Stomach smooth muscle (tissue), 2 donors: ENCODE measurements around the gene EEF2KMT.

Experiments
- H3K27ac ChIP-seq: one replicate; pipeline ENCODE4 v1.7.0; 2013; ENCODE audit warnings: mild to moderate bottlenecking, low read length, inconsistent platforms
- H3K27me3 ChIP-seq, 2 donors: one replicate each; pipeline ENCODE4 v1.7.0; 2013; ENCODE audit warnings: low read length in 2 of 2; ENCODE audit not compliant: insufficient read depth in 2 of 2, control insufficient read depth in 1 of 2
- H3K36me3 ChIP-seq, 2 donors: one replicate each; pipeline ENCODE4 v1.7.0; 2013; ENCODE audit warnings: low read length in 2 of 2; ENCODE audit not compliant: control insufficient read depth in 2 of 2, insufficient read depth in 2 of 2
- H3K4me1 ChIP-seq: one replicate; pipeline ENCODE4 v1.7.0; 2013; ENCODE audit warnings: low read length; ENCODE audit not compliant: control insufficient read depth, insufficient read depth
- H3K4me3 ChIP-seq, 2 donors: one replicate each; pipeline ENCODE4 v1.7.0; 2013; ENCODE audit warnings: low read length in 2 of 2
- H3K9ac ChIP-seq, 2 donors: one replicate each; pipeline ENCODE4 v1.7.0; 2013; ENCODE audit warnings: low read length in 2 of 2, mild to moderate bottlenecking in 1 of 2
- H3K9me3 ChIP-seq, 2 donors: one replicate each; pipeline ENCODE4 v1.7.0; 2013; ENCODE audit warnings: low read length in 2 of 2; ENCODE audit not compliant: control insufficient read depth in 2 of 2
- donor health status: healthy.
- donor health status: Pancreatic carcinoma.

Gene EEF2KMT

DNA sequence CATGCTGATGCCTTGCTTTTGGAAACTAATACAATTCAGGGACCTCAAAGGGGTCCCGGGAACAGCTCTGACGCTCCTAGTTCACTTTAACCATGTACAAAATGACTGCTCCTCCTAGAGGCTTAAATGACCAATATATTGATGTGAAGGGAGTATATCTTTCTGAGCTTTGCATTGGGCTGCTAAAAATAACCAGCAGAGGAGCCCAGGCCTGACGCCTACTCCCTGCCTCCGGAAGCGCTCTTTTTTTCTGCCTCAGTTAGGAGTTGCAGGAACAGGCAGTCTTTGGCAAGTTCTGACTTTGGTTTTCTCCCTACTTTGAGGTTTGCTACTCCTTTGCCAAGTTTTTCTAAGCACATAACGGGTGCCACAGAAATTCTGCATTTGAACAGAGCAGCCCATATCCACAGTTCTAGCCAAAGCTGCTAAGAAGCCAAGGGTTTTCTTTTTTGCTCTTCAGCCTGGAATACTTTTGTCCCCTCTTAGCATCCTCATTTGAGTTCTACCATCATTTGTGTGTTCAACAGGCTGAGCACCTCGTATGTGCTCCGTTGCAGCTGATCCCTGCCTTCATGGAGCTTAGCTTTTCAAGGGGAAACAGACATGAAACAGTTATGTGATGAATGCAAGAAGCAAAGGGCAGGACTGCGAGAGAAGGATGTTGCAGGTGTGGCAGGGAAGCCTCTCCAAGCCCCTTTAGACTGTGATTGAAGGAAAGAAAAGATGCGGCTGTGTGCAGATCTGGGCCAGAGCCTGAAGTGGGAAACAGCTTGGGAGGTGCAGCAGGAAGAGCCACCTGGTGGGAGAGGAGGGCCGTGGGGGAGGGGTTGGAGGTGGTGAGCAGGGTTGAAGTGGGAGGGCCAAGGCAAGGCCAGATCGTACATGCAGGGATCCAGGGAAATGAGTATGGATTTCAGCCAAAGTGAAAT is 61.1 kb downstream of the EEF2KMT start:
- no peaks in the 10 kb centered on the region for H3K36me3 ChIP-seq
- H3K27ac ChIP-seq, result no peak overlapping the region
- H3K4me3 ChIP-seq, result no peak overlapping the region
- H3K9ac ChIP-seq, result no peak overlapping the region
- H3K27me3 ChIP-seq, result no peaks in the 10 kb centered on the region
- peaks cover 15% of the 10 kb centered on the region for H3K4me1 ChIP-seq
- H3K9me3 ChIP-seq, result no peaks in the 10 kb centered on the region

DNA sequence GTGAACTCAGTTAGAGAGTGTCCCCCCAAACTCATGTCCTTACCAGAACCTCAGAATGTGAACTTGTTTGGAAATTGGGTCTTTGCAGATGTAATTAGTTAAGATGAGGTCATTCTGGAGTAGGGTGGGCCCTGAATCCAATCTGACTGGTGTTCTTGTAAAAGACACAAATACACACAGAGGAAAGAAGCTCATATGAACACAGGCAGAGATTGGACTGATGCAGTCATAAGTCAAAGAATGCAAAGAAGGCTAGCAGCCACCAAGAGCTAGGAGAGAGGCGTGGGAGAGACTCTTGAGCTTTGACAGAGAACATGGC is 61.7 kb downstream of the EEF2KMT start:
- Histone ChIP-seq H3K9ac (no peak overlapping the region), H3K36me3 (no peaks in the 10 kb centered on the region), H3K4me3 (no peak overlapping the region), H3K27ac (no peak overlapping the region), H3K9me3 (no peaks in the 10 kb centered on the region), H3K4me1 (peaks cover 15% of the 10 kb centered on the region), H3K27me3 (no peaks in the 10 kb centered on the region)
